Measurements from ENCODE around the gene BSCL2.
A peak's percentile ranks its signal among the peaks of the same experiment; 100 is the strongest.
"Not testable (repeated sequence)": the region's sequence is repeated elsewhere in the genome, so short reads cannot be mapped to it uniquely, and the experiment has no call there.

The BSCL2 gene

GRCh38 chr11:62652161-62653006, 54.8 kb downstream of the BSCL2 start:
- peak; percentile 22 for DNase-seq

- not testable (repeated sequence) for DNase-seq
These were observed 56.9 kb downstream of the BSCL2 start for GRCh38 chr11:62650283-62650682.

- DNase-seq = no peak
These were observed 57.7 kb downstream of the BSCL2 start for GRCh38 chr11:62649486-62649885.

GRCh38 chr11:62648967-62649364, 58.3 kb downstream of the BSCL2 start:
- DNase-seq = no peak

GRCh38 chr11:62648185-62648966, 58.8 kb downstream of the BSCL2 start:
- DNase-seq = no peak

- DNase-seq = no peak
These were observed 59.6 kb downstream of the BSCL2 start for GRCh38 chr11:62647609-62648005.

- DNase-seq = no peak
These were observed 60.2 kb downstream of the BSCL2 start for GRCh38 chr11:62646825-62647608.

GRCh38 chr11:62645946-62646824, 61.0 kb downstream of the BSCL2 start, which contains the start of gene GANAB:
GANAB (minus strand) TSS chr11:62646613; CDS start chr11:62646599, 14 bp downstream.
- peak; percentile 98 for DNase-seq

- no peak for DNase-seq
These were observed 61.6 kb downstream of the BSCL2 start for GRCh38 chr11:62645671-62645945.

- DNase-seq = no peak
These were observed 63.0 kb downstream of the BSCL2 start for GRCh38 chr11:62644220-62644619.
